Immature natural killer cell (primary cell): ENCODE measurements around the gene OR10A5. TPM values are rescaled to one million over a fixed set of nuclear protein-coding genes. Genes with fewer than 3 reads are reported as not detected.
"Not testable (repeated sequence)": the region's sequence is repeated elsewhere in the genome, so short reads cannot be mapped to it uniquely, and the experiment has no call there.

Experiments used
- DNase-seq, 3 donors: peaks; one replicate each; pipeline ENCODE4 v3.0.0; 2022; ENCODE audit warnings: mixed read lengths in 1 of 3
- H3K27ac Mint-ChIP-seq, 6 donors: one replicate each; pipeline ENCODE4 v1.8.0; 2020; ENCODE audit warnings: mixed read lengths in 6 of 6, mild to moderate bottlenecking in 5 of 6, inconsistent platforms in 4 of 6, moderate library complexity in 3 of 6
- H3K27me3 Mint-ChIP-seq, 3 donors: one replicate each; pipeline ENCODE4 v1.8.0; 2020 to 2021; ENCODE audit warnings: low read depth in 3 of 3, mild to moderate bottlenecking in 3 of 3, mixed read lengths in 3 of 3, moderate library complexity in 3 of 3, inconsistent platforms in 1 of 3
- H3K36me3 Mint-ChIP-seq, 3 donors: one replicate each; pipeline ENCODE4 v1.8.0; 2020; ENCODE audit warnings: mixed read lengths in 3 of 3, inconsistent platforms in 2 of 3, mild to moderate bottlenecking in 2 of 3
- H3K4me1 Mint-ChIP-seq, 2 donors: one replicate each; pipeline ENCODE4 v1.8.0; 2020; ENCODE audit warnings: inconsistent platforms in 2 of 2, mild to moderate bottlenecking in 2 of 2, mixed read lengths in 2 of 2, moderate library complexity in 1 of 2
- H3K4me3 Mint-ChIP-seq, 5 donors: one replicate each; pipeline ENCODE4 v1.8.0; 2020; ENCODE audit warnings: mild to moderate bottlenecking in 5 of 5, mixed read lengths in 5 of 5, inconsistent platforms in 3 of 5, moderate library complexity in 3 of 5
- H3K9me3 Mint-ChIP-seq, 6 donors: one replicate each; pipeline ENCODE4 v1.8.0; 2020; ENCODE audit warnings: mild to moderate bottlenecking in 6 of 6, mixed read lengths in 6 of 6, inconsistent platforms in 4 of 6, moderate library complexity in 3 of 6
- polyA plus RNA-seq, 3 donors: library from polyadenylated mRNA; unstranded; fragments of 300-500 nt; fragmentation: Illumina TruSeq; gene quantifications; one replicate each; pipeline ENCODE4 v1.2.3, GENCODE V29; 2021

The OR10A5 gene
- polyA plus RNA-seq, 3 donors from 2014 or later, result not detected

DNA sequence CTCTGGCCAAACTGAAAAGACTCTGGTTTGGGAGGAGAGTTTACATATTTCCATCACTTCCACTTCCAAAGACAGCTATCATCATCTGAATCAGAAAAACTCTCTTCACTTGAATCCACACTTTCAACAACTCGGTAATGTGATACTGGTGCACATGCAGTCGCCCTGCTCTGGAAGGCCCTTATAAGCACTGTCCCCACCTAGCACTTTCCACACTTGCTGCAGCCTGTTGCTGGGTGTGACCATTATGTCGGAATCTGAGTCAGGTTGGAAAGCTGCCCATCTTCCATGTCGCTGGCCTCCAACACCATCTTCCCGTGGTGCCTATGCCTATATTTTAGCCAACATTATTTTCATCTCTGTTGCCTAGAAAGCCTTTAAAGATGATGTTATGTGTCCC is 1.1 kb upstream of the OR10A5 start:
- Mint-ChIP-seq H3K4me3 (no peak overlapping the region), H3K36me3 (no peaks in the 10 kb centered on the region), H3K4me1 (no peaks in the 10 kb centered on the region), H3K27ac (no peak overlapping the region), H3K27me3 (peaks cover 2 to 5% (median 4%) of the 10 kb centered on the region in 3 donors), H3K9me3 (peaks cover 0 to 4% (median 0%) of the 10 kb centered on the region in 6 donors)
- no peak for DNase-seq

DNA sequence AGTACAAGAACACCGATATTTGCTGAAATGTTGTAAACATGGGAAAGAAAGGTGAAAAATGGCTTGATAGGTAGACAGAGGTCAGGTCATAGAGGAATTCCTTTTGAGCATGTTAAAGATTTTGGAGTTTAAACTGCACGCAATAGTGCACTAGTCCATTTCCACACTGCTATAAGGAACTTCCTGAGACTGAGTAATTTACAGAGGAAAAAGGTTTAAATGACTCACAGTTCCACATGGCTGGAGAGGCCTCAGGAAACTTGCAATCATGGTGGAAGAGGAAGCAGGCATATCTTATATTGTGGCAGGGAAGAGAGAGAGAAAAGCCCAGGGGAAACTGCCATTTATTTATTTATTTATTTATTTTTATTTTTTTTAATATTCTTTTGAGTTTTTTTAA is 5.0 kb downstream of the OR10A5 start:
- Mint-ChIP-seq H3K27ac (no peak overlapping the region), H3K27me3 (peaks cover 2 to 9% (median 2%) of the 10 kb centered on the region in 3 donors), H3K4me1 (no peaks in the 10 kb centered on the region), H3K9me3 (peaks cover 0 to 5% (median 4%) of the 10 kb centered on the region in 6 donors), H3K36me3 (peaks cover 0 to 3% (median 0%) of the 10 kb centered on the region in 3 donors), H3K4me3 (no peak overlapping the region)
- DNase-seq, result no peak

DNA sequence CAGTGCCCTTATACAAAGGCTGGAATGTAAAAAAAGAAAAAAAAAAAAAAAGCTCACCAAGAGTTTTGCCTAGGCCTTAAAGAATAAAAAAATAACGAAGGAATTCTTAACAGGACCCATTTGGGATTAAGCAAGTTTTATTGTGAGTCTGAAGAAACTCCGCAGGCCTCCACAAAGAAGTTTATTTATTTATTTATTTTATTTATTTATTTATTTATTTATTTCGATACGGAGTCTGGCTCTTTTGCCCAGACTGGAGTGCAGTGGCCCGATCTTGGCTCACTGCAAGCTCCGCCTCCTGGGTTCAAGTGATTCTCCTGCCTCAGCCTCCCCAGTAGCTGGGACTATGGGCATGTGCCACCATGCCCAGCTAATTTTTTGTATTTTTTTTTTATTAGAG is 9.3 kb downstream of the OR10A5 start:
- not testable (repeated sequence) for DNase-seq, H3K27ac Mint-ChIP-seq, H3K4me1 Mint-ChIP-seq, H3K27me3 Mint-ChIP-seq, H3K36me3 Mint-ChIP-seq, H3K4me3 Mint-ChIP-seq
- H3K9me3 Mint-ChIP-seq, result peaks cover 2 to 11% (median 4%) of the 10 kb centered on the region in 6 donors

DNA sequence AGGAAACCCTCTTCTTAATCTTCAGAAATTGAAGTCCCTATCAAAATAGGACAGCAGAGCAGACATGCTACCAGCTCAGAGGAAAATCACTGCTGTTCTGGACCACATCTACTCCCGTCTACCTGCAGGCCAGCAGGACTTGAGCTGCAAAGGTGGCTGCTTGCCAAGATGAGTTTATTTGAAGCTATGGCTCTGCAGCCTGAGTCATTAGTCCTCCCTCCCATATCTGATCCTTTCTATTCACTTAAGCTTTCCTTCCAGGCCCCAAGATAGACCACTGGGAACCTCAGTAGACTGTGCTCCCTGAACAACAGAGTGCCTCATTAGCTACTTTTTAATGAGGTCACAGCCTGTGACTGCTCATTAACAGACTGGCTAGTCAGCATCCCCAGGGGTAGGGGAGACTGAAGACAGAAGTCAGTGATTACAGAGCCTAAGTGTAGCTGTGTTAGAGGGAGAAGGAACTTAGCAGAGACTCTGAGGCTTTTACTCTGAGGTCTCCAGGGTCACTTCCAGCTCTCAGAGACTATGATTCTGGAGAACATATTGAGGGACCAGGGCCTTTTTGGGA is 10.6 kb downstream of the OR10A5 start:
- DNase-seq, result no peak
- H3K27me3 Mint-ChIP-seq, result peaks cover 0 to 11% (median 0%) of the 10 kb centered on the region in 3 donors
- peaks cover 2 to 14% (median 3%) of the 10 kb centered on the region in 6 donors for H3K9me3 Mint-ChIP-seq
- H3K27ac Mint-ChIP-seq, result no peak overlapping the region
- no peak overlapping the region for H3K4me3 Mint-ChIP-seq
- H3K4me1 Mint-ChIP-seq, result no peaks in the 10 kb centered on the region
- H3K36me3 Mint-ChIP-seq, result peaks cover 0 to 3% (median 0%) of the 10 kb centered on the region in 3 donors

DNA sequence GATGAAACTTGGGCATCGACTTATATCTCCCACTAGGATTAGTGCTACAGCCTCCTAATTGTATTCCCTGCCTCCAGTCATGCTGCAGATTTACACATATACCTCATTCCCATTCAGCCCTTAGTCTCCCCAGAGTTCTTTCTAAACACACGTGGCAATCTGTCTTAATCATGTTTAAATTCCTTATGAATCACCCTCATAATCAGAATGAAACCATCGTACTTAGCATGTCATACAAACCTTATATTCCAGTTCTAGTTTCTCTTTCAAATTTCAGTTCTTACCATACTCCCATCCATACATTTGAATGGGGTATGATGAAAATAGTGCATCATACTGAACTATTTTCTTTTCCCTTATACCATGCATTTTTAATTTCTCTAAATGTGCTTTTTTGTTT is 11.4 kb downstream of the OR10A5 start:
- Mint-ChIP-seq H3K27ac (no peak overlapping the region), H3K4me3 (no peak overlapping the region), H3K27me3 (peaks cover 0 to 13% (median 0%) of the 10 kb centered on the region in 3 donors), H3K4me1 (no peaks in the 10 kb centered on the region), H3K36me3 (peaks cover 0 to 3% (median 0%) of the 10 kb centered on the region in 3 donors), H3K9me3 (peaks cover 0 to 14% (median 3%) of the 10 kb centered on the region in 6 donors)
- DNase-seq, result no peak

DNA sequence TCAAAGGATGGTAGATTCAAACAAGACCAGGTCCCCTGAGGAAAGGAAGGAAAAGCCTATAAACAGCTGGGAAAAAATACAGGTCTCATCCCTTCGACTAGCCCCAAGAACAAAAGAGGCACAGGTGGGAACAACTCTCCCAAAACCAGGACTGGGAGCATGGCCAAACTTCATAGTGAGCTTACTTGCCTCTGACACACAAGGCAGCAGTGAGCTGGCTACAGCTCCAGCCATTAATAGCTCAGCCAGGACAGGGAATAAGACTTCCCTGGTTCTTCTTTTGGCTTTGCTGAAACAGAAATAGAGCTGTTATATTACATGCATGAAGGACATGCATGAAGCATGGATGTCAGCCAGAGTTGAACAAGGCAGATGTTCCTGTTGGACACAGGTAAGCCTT is 17.5 kb downstream of the OR10A5 start, which contains the start of gene OR10A2:
TSS of gene OR10A2 (plus strand) at position 97 of the 400 bp plus-strand sequence. CDS start 6,698 bp downstream, outside the sequence.
- Mint-ChIP-seq H3K9me3 (peaks cover 0 to 9% (median 3%) of the 10 kb centered on the region in 6 donors), H3K4me3 (no peak within 1 kb of the TSS), H3K27ac (no peak within 1 kb of the TSS), H3K36me3 (no peaks in the 10 kb centered on the region), H3K4me1 (no peaks in the 10 kb centered on the region), H3K27me3 (peaks cover 2 to 14% (median 3%) of the 10 kb centered on the region in 3 donors)
- DNase-seq, result no peak

DNA sequence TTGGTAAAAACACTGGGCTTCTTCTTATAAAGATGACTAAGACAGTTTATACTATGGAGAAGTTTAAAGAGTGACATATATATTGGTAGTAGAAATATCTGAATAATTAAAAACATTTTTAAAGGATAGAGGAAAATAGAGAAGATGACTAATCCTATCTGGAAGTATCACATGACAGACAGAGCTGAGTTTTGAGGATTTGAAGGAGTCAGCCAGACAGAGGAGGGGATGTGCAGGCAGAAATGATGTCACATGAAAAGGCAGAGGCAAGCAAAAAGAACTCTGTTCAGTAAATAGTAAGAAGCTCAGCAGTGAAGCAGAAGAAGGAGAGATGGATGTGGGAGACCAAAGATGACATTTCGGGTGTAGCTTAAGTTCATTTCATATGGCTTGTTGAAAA is 19.0 kb downstream of the OR10A5 start:
- Mint-ChIP-seq H3K27me3 (peaks cover 2 to 14% (median 4%) of the 10 kb centered on the region in 3 donors), H3K36me3 (no peaks in the 10 kb centered on the region), H3K4me3 (no peak overlapping the region), H3K9me3 (peaks cover 0 to 6% (median 2%) of the 10 kb centered on the region in 6 donors), H3K4me1 (no peaks in the 10 kb centered on the region), H3K27ac (no peak overlapping the region)
- DNase-seq, result no peak

DNA sequence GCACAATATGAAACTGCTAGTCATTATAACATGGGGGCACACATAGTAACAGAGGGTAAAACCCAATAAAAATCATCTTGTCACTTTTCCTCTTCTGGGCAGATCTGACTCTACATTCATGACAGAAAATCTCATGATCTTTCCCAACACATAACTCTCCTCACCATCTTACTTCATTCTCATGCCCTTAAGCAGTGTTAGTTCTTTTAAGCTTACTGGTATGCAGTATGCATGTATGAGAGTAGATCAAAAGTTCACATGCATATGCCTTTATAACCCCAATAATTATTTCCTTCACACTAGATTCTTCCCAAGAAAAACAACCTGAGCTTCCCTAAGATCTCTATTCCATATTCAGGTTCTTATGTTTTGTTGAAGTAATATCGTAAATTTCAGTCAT is 25.8 kb downstream of the OR10A5 start:
- DNase-seq, result no peak
- Mint-ChIP-seq H3K4me3 (no peak overlapping the region), H3K9me3 (peaks cover 0 to 6% (median 0%) of the 10 kb centered on the region in 6 donors), H3K4me1 (no peaks in the 10 kb centered on the region), H3K36me3 (no peaks in the 10 kb centered on the region), H3K27me3 (peaks cover 4 to 14% (median 4%) of the 10 kb centered on the region in 3 donors), H3K27ac (no peak overlapping the region)

DNA sequence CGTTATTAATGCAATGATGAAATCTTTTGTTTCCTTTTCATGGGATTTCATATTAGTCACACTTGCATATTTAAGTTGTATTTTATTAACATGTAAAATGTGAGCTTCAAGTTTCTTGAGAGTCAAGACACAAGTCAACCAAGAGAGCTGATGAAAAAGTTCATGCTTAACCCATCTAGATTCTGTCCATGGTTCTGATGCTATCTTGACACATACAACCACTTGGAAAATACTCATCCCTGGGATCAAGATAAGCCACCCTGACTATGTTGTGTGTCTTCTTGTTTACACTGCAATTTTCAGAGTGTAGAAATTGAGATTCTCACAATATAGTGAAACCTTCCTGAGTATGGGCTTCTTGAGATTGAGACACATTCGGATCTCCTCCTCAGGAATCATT is 30.3 kb downstream of the OR10A5 start:
- Mint-ChIP-seq H3K36me3 (no peaks in the 10 kb centered on the region), H3K27ac (no peak overlapping the region), H3K27me3 (peaks cover 5 to 6% (median 5%) of the 10 kb centered on the region in 3 donors), H3K4me1 (no peaks in the 10 kb centered on the region), H3K9me3 (peaks cover 0 to 8% (median 0%) of the 10 kb centered on the region in 6 donors), H3K4me3 (no peak overlapping the region)
- DNase-seq, result no peak

DNA sequence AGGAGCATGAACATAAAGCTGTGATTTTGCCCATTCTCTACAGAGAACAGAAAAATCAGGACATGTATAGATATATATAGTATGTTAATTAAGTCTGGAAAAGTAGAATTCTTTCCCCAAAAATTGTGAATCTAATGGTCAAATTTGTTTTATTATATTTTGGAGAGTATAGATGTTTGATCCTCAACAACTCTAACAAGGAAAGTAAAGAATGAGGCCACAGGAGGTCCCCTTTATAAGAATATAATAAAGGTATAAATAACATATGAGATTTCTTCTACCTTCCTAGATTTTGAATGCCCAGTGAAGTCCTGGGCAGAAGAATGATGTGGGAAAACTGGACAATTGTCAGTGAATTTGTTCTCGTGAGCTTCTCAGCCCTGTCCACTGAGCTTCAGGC is 30.8 kb downstream of the OR10A5 start, which contains the start of gene OR10A4:
TSS of gene OR10A4 (plus strand) at position 301 of the 400 bp plus-strand sequence. CDS start at position 324, 23 bp downstream.
- no peak within 1 kb of the TSS for H3K4me3 Mint-ChIP-seq
- DNase-seq, result no peak
- H3K4me1 Mint-ChIP-seq, result no peaks in the 10 kb centered on the region
- H3K27me3 Mint-ChIP-seq, result peaks cover 4 to 6% (median 5%) of the 10 kb centered on the region in 3 donors
- H3K27ac Mint-ChIP-seq, result no peak within 1 kb of the TSS
- H3K36me3 Mint-ChIP-seq, result no peaks in the 10 kb centered on the region
- H3K9me3 Mint-ChIP-seq, result peaks cover 0 to 6% (median 0%) of the 10 kb centered on the region in 6 donors

DNA sequence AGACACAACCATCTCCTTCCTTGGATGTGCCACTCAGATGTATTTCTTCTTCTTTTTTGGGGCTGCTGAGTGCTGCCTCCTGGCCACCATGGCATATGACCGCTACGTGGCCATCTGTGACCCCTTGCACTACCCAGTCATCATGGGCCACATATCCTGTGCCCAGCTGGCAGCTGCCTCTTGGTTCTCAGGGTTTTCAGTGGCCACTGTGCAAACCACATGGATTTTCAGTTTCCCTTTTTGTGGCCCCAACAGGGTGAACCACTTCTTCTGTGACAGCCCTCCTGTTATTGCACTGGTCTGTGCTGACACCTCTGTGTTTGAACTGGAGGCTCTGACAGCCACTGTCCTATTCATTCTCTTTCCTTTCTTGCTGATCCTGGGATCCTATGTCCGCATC is 31.4 kb downstream of the OR10A5 start:
- H3K27ac Mint-ChIP-seq, result no peak overlapping the region
- peaks cover 0 to 6% (median 0%) of the 10 kb centered on the region in 6 donors for H3K9me3 Mint-ChIP-seq
- H3K4me1 Mint-ChIP-seq, result no peaks in the 10 kb centered on the region
- no peak overlapping the region for H3K4me3 Mint-ChIP-seq
- H3K27me3 Mint-ChIP-seq, result peaks cover 2 to 6% (median 3%) of the 10 kb centered on the region in 3 donors
- no peaks in the 10 kb centered on the region for H3K36me3 Mint-ChIP-seq
- DNase-seq, result no peak

DNA sequence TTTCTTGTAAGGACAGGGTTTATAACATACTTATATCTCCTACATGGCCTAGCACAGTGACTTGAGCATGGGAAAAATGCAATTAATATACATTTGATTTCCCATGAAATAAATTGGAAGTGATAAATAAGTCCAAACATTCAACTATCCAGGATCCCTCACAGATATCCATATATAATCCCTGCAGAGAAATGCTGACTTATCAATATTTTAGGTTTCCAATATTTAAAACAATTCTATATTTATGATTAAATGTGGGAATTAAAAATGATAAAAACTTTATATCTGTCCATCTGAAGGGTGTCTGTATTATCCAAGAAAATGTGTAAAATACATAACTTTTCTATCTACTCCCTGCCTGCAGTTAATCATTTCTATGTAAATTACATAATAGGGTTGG is 37.3 kb downstream of the OR10A5 start:
- Mint-ChIP-seq H3K36me3 (no peaks in the 10 kb centered on the region), H3K27ac (no peak overlapping the region), H3K4me1 (no peaks in the 10 kb centered on the region), H3K4me3 (no peak overlapping the region), H3K9me3 (peaks cover 0 to 9% (median under 1%) of the 10 kb centered on the region in 6 donors), H3K27me3 (peaks cover under 1 to 11% (median 2%) of the 10 kb centered on the region in 3 donors)
- no peak for DNase-seq

DNA sequence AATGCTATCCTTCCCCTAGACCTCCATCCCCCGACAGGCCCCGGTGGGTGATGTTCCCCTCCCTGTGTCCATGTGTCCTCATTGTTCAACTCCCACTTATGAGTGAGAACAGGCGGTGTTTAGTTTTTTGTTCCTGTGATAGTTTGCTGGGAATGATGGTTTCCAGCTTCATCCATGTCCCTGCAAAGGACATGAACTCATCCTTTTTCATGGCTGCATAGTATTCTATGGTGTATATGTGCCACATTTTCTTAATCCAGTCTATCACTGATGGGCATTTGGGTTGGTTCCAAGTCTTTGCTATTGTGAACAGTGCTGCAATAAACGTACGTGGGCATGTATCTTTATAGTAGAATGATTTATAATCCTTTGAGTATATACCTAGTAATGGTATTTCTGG is 42.2 kb downstream of the OR10A5 start:
- peaks cover 0 to 15% (median under 1%) of the 10 kb centered on the region in 6 donors for H3K9me3 Mint-ChIP-seq
- DNase-seq, H3K4me1 Mint-ChIP-seq, H3K4me3 Mint-ChIP-seq, H3K36me3 Mint-ChIP-seq, H3K27me3 Mint-ChIP-seq, H3K27ac Mint-ChIP-seq: not testable (repeated sequence)

DNA sequence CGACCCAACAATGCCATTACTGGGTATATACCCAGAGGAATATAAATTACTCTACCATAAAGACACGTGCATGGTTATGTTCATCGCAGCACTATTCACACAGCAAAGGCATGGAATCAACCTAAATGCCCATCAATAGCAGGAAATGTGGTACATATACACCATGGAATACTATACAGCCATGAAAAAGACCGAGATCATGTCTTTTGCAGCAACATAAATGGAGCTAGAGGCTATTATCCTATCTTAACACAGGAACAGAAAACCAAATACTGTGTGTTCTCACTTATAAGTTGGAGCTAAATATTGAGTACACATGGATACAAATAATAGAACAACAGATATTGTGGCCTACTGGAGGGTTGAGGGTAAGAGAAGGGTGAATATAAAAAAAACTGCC is 43.3 kb downstream of the OR10A5 start:
- Mint-ChIP-seq H3K36me3 (no peaks in the 10 kb centered on the region), H3K27me3 (peaks cover 0 to 9% (median 2%) of the 10 kb centered on the region in 3 donors), H3K4me3 (no peak overlapping the region), H3K27ac (no peak overlapping the region), H3K4me1 (no peaks in the 10 kb centered on the region), H3K9me3 (peaks cover 0 to 15% (median under 1%) of the 10 kb centered on the region in 6 donors)
- no peak for DNase-seq
